Measurements from ENCODE around the gene ZNF19.

The ZNF19 gene

DNA sequence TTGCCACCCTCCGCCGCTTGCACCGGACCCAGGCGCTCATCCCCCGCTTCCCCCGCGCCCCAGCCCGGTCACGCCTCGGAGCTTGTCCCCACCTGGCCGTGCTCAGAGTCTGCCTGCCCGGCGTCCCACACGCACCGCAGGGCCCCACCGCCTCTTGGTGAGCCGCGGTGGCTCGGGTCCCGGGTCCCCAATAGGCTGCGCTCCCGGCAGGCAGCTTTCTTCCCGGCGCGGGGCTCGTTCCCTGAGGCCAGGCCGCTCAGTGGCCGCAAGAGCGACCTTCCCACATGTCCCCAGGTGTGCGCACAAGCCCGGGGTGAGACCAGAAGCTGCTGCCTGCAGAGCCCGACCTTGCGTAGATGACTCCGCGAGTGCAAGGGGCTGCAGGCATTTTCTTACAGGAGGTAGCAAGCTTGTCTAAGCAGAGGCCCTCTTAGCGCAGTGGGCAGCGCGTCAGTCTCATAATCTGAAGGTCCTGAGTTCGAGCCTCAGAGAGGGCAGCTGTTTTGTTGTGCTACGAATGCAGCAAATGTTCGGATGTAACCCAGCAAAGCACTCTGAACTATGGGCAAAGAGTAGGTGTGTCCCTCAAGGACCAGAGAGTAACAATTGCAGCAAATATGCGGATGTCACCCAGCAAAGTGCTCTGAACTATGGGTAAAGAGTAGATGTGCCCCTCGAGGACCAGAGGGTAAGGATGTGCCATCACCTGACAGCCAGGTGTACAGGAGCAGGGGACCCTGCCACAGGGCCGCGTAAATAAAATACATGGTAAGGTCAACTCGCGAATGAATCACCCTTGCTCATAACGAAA, 62.9 kb downstream of the ZNF19 start:
- H3K27ac ChIP-seq, result no peak overlapping the region
- H3K4me3 ChIP-seq, result no peak overlapping the region
- peak; percentile 65 for DNase-seq (ENCODE audit: low spot score)
- TF ChIP-seq, protein P1, sequence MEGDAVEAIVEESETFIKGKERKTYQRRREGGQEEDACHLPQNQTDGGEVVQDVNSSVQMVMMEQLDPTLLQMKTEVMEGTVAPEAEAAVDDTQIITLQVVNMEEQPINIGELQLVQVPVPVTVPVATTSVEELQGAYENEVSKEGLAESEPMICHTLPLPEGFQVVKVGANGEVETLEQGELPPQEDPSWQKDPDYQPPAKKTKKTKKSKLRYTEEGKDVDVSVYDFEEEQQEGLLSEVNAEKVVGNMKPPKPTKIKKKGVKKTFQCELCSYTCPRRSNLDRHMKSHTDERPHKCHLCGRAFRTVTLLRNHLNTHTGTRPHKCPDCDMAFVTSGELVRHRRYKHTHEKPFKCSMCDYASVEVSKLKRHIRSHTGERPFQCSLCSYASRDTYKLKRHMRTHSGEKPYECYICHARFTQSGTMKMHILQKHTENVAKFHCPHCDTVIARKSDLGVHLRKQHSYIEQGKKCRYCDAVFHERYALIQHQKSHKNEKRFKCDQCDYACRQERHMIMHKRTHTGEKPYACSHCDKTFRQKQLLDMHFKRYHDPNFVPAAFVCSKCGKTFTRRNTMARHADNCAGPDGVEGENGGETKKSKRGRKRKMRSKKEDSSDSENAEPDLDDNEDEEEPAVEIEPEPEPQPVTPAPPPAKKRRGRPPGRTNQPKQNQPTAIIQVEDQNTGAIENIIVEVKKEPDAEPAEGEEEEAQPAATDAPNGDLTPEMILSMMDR (IDR thresholded peaks at IDR 0.05), result no peak

DNA sequence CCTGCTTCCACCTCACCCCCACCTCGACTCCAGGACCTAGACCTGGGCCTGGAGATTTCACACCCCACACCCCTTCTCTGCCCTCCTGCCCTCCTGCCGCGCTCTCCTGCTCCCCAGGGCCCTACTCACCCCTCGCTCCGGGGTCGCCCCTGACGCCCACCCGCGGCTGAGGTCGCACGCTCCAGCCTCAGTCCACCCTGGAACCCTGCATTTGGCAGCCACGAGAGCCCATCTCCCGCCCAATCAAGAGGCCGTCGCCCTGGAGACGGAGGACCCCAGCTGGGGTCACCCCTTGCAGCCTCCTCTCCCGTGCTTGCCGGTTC, 63.4 kb downstream of the ZNF19 start:
- Histone ChIP-seq H3K27ac (no peak overlapping the region), H3K4me3 (no peak overlapping the region)
- TF ChIP-seq, protein P1 (IDR thresholded peaks at IDR 0.05), result no peak
- DNase-seq (ENCODE audit: low spot score), result no peak

DNA sequence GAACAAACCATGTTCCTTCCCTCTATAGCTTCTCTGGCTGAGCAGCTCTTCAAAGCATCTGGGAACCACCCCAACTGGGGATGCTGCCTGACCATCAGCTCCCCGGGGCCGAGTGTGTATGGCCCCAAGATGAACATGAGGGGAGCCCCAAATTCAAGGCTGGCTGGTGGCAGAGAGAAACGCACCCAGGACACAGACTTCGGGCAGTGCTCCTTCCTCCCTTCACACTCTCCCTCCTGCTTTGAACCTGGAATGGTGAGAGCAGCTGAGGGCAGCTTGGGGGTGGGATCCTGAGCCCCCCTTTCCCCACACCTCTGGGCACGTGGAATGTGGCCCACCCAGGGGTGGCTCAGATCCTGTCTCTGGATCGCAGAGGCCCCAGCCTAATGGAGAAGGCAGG, 64.5 kb downstream of the ZNF19 start:
- H3K4me3 ChIP-seq, result no peak overlapping the region
- DNase-seq (ENCODE audit: low spot score), result no peak
- H3K27ac ChIP-seq, result no peak overlapping the region
- TF ChIP-seq, protein P1 (IDR thresholded peaks at IDR 0.05), result no peak

DNA sequence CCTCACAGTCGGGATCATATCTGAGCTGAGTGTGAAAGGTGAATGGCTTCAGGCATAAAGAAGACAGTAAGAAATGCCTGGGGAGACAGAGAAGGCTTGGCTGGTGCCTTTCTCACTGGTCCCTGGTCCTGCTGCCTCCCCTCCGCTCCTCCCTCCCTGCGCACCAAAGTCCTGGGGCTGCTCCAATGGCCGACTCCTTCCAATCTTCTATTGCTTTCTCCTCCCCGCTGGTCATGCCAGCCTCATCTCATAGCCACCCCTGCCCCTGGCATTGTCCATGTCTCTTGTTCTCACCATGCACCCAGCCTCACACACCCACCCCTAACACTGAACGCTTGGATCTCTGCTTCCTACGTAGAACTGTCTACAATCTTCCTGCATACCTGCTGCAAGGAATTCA, 65.3 kb downstream of the ZNF19 start:
- no peak for DNase-seq (ENCODE audit: low spot score)
- TF ChIP-seq, protein P1 (IDR thresholded peaks at IDR 0.05), result no peak
- no peak overlapping the region for H3K27ac ChIP-seq
- no peak overlapping the region for H3K4me3 ChIP-seq

Measured in coronary artery (tissue), 2 donors.